Measurements from ENCODE around the gene ZNF169.
"Not testable (repeated sequence)": the region's sequence is repeated elsewhere in the genome, so short reads cannot be mapped to it uniquely, and the experiment has no call there.

- not testable (repeated sequence) for TF ChIP-seq CTCF (conservative IDR thresholded peaks at IDR 0.05; ENCODE audit: low read length); EZH2phosphoT487 (IDR thresholded peaks at IDR 0.05; ENCODE audit: borderline replicate concordance)
These were observed 6.7 kb downstream of the ZNF169 start for GRCh38 chr9:94265626-94266402.

All from Loucy (cell line).